EL (cell line): ENCODE measurements around the gene SLC35F1.
"Not testable (repeated sequence)": the region's sequence is repeated elsewhere in the genome, so short reads cannot be mapped to it uniquely, and the experiment has no call there.

Experiments
- DNase-seq: peaks from one replicate; pipeline ENCODE4 v3.0.0-alpha.2; 2016

The SLC35F1 gene

DNA sequence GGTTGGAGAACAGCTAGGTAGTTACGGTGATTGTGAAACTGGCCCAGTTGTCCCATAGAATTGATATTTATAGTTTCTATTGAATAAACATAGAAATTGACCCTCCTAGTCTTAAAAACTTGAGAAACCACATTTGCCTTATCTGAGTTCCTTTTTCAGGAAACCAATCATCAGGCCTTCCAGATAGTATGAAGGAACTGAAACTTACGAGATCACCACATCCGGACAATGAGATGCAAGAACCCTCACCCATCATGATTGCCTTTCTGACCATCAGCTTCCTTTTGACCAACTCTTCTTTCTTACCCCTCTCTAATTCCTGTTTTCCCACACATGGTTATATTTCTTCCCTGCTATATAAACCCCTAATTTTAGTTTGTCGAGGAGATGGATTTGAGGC lies 21.8 kb downstream of the SLC35F1 start:
- DNase-seq, result no peak

GRCh38 chr6:117929501-117929900 lies 22.4 kb downstream of the SLC35F1 start:
- DNase-seq, result no peak

- no peak for DNase-seq
Measured at GRCh38 chr6:117930645-117931044, 23.6 kb downstream of the SLC35F1 start.

- no peak for DNase-seq
Measured at GRCh38 chr6:117932001-117932400, 24.9 kb downstream of the SLC35F1 start.

- no peak for DNase-seq
Measured at GRCh38 chr6:117932676-117933075, 25.6 kb downstream of the SLC35F1 start.

DNA sequence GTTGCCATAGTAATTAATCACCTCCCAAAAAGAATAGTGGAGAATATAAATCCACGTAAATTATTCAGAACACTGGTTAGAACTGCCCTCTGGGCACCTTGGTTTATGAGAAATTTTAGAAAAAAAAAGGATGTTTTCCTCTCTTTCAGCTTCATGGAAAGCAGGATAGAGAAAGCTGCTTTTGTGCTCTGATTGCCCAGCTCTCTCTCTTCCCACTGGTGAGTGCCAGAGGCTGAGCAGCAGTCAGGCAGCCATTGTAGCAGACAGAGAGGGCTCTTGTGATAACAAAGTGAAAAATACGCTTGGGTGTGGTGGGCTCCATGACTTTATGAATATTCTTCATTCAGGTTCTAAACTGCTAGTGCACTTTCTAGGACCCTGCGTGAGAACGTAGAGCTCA lies 26.4 kb downstream of the SLC35F1 start:
- DNase-seq, result no peak

- DNase-seq, result no peak
Measured at GRCh38 chr6:117938311-117938995, 31.4 kb downstream of the SLC35F1 start.

DNA sequence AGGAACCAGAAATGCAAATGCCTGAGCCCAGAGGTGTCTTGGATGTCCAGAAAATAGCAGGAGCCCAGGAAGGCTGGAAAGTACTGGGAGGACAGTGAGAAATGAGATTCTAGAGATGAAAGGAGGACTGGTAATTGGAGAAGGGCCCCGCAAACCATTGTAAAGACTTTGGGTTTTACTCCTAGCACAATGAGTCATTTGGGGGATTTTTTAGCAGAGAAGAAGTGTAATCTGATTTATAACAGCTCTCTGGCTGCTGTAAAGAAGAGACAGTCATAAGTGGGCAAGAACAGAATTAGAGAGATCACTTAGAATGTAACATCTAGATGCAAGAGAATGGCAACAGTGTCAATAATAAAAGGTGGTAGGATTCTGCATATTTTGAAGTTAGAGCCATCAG lies 40.2 kb downstream of the SLC35F1 start:
- DNase-seq, result no peak

- no peak for DNase-seq
Measured at GRCh38 chr6:117951783-117952182, 44.7 kb downstream of the SLC35F1 start.

- no peak for DNase-seq
Measured at GRCh38 chr6:117955684-117956256, 48.7 kb downstream of the SLC35F1 start.

DNA sequence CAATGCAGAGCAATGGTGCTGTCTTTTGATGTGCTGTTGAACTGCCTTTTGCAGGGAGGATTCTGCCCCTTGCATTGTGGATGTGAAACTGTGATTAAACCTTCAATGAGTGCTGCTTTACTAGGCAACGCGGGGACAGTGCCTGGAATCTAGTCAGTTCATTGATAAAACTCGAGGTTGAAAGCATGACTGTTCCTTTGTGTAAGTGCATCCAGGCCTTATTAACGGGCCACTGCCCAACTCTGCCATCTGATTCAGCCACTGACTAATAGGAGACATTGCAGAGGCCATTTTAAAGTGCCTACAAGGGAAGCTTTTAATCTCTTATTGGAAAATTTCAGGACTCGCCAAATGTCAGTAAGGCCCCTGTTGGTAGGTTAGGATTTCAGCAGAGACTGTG lies 49.3 kb downstream of the SLC35F1 start:
- DNase-seq, result no peak

- no peak for DNase-seq
Measured at GRCh38 chr6:117958536-117958935, 51.5 kb downstream of the SLC35F1 start.

DNA sequence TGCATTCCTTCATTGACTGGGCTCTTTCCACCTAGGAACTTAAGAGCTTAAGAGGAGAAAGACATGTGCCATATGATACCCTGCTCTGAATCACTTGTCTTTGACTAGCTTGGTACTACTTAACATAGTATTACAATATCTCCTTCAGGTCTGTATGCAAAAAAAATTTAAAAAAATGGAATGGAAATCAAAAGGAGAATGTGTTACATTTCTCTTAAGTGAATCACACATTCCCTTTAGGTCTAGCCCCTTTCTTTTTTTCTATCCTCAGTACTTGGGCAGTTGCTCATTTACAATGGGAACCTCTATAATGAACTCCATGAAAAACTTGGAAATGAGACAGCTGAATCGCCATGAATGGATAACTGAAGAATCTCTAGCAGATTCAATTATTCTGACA lies 53.8 kb downstream of the SLC35F1 start:
- DNase-seq, result no peak

DNA sequence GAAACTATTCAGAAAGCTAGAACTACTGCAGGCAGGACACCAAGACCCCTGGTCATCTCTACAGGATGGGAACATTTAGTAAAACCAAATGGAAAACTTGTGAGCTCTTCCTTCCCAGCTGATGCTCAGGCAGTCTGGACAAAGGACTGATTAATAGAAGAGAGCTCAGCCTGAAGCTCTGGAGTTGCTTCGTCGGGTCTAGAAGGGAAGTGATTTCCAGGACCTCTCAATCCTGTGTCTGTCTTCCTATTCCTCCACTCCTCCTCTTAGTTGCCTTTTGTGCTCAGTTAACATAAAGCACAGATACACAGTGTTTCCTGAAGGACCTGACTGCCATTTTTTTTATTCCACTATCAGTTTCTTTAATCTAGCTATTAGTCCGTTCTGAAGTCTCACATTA lies 54.2 kb downstream of the SLC35F1 start:
- no peak for DNase-seq

GRCh38 chr6:117965763-117966162 lies 58.7 kb downstream of the SLC35F1 start:
- DNase-seq, result not testable (repeated sequence)

DNA sequence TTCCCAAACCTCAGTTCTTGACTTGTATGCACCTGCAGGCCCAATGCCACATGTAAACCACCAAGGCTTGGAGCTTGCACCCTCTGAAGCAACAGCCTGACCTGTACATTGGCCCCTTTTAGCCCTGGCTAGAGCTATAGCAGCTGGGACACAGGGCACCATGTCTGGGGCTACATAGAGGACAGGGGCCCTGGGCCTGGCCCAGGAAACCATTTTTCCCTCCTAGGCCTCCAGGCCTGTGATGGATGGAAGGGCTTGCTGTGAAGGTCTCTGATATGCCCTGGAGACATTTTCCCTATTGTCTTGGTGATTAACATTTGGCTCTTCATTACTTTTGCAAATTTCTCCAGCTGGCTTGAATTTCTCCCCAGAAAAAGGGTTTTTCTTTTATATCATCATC lies 64.6 kb downstream of the SLC35F1 start:
- no peak for DNase-seq

- DNase-seq, result no peak
Measured at GRCh38 chr6:117974914-117975627, 68.0 kb downstream of the SLC35F1 start.

DNA sequence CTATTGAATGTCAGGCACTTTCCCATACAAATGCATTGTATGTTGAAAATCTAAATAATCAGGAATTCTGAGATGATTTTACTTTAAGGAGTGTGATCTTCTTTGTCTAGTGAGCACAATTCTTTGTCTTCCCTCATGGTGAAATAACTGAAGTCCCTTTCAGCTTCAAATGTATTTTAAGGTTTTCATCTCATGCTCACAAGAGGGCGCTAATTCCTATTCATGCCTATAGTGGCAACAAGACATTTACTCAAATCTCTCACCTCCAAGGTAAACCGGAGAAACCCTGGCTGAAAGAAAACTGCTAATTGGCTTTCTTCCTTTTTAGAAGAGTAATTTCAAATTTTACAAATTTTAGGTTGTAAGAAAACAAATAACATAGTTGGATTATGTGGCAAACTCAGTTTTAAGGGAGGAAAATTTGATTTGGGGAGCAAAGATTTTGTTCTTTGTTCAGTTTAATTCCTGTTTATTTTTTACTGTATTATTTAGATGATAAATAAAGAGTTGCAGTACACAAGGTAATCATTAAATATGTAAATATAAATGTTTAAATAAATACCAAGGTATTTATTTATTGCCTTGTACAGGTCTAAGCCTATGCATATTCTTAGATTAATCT lies 69.1 kb downstream of the SLC35F1 start:
- DNase-seq, result peak; percentile 38

- DNase-seq, result no peak
Measured at GRCh38 chr6:117985916-117986315, 78.9 kb downstream of the SLC35F1 start.

GRCh38 chr6:117986396-117986795 lies 79.3 kb downstream of the SLC35F1 start:
- DNase-seq, result no peak

DNA sequence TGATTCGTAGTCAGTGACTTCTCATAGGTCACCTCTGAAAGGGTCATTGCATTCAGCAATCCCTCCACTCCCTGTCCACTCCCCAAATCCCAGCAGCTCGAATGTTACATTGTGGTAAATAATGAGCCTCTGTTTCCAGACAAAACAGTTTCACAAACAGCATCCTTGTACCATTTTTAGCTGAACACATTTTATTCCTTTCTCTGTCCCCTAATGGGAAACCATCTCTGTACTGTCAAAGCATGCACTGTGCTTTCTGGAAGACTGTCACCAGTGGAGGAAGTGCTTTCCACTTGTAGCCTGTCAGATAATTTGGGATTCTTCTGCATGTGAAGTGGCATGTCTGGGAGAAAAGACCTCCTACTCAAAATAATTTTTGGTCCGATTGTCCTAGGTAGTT lies 82.0 kb downstream of the SLC35F1 start:
- DNase-seq, result no peak

- DNase-seq, result no peak
Measured at GRCh38 chr6:117990151-117990550, 83.1 kb downstream of the SLC35F1 start.

GRCh38 chr6:117992856-117993255 lies 85.8 kb downstream of the SLC35F1 start:
- DNase-seq, result no peak

GRCh38 chr6:118012944-118013343 lies 105.9 kb downstream of the SLC35F1 start:
- DNase-seq, result no peak
